GM23338 (cell line): ENCODE measurements around the gene ADCY5. TPM values are rescaled to one million over a fixed set of nuclear protein-coding genes. Genes with fewer than 3 reads are reported as not detected.

Source experiments
- ATAC-seq: fragments of 200-7000 bp; cut with Tn5 transposase; 3 replicates; pipeline ENCODE4 v1.9.1; 2020
- DNase-seq: peaks from one replicate; pipeline ENCODE4 v3.0.0-alpha.2; 2015; ENCODE audit warnings: low spot score
- H2AFZ ChIP-seq: fragments of 200-600 bp; sonication (generic); 2 replicates; pipeline ENCODE4 v1.8.0; 2016; ENCODE audit warnings: antibody characterized with exemption, mild to moderate bottlenecking, moderate library complexity
- H3F3A ChIP-seq: fragments of 200-600 bp; sonication (generic); replicated peaks from 2 replicates; pipeline ENCODE4 v1.8.0; 2017; ENCODE audit warnings: antibody characterized with exemption, mixed run types, low read depth
- H3K27ac ChIP-seq: fragments of 200-600 bp; sonication (generic); 2 replicates; pipeline ENCODE4 v1.6.1; 2016; ENCODE audit warnings: low read depth
- H3K27me3 ChIP-seq: fragments of 200-600 bp; sonication (generic); 2 replicates; pipeline ENCODE4 v1.8.0; 2016; ENCODE audit warnings: mild to moderate bottlenecking, mixed run types, moderate library complexity; ENCODE audit not compliant: insufficient read depth
- H3K36me3 ChIP-seq: fragments of 200-600 bp; sonication (generic); 2 replicates; pipeline ENCODE4 v1.8.0; 2016; ENCODE audit warnings: mild to moderate bottlenecking; ENCODE audit not compliant: insufficient read depth
- H3K4me1 ChIP-seq: fragments of 200-600 bp; sonication (generic); 2 replicates; pipeline ENCODE4 v1.8.0; 2016; ENCODE audit warnings: mild to moderate bottlenecking, moderate library complexity; ENCODE audit not compliant: insufficient read depth
- H3K4me2 ChIP-seq: fragments of 200-600 bp; sonication (generic); 2 replicates; pipeline ENCODE4 v1.7.1; 2017; ENCODE audit warnings: mixed run types
- H3K4me3 ChIP-seq: fragments of 200-600 bp; sonication (generic); 2 replicates; pipeline ENCODE4 v1.6.1; 2016; ENCODE audit warnings: mixed run types
- H3K79me2 ChIP-seq: fragments of 200-600 bp; sonication (generic); replicated peaks from 2 replicates; pipeline ENCODE4 v1.8.0; 2017; ENCODE audit warnings: mild to moderate bottlenecking; ENCODE audit not compliant: insufficient read depth
- H3K9me2 ChIP-seq: fragments of 200-600 bp; sonication (generic); 2 replicates; pipeline ENCODE4 v1.8.0; 2017; ENCODE audit not compliant: insufficient read depth
- H4K20me1 ChIP-seq: fragments of 200-600 bp; sonication (generic); replicated peaks from 2 replicates; pipeline ENCODE4 v1.8.0; 2017; ENCODE audit warnings: mild to moderate bottlenecking; ENCODE audit not compliant: insufficient read depth
- H3K27ac Mint-ChIP-seq: 2 replicates; pipeline ENCODE4 v1.8.0; 2020; ENCODE audit warnings: inconsistent platforms, mild to moderate bottlenecking, moderate library complexity, mixed read lengths
- H3K27me3 Mint-ChIP-seq: 3 replicates; pipeline ENCODE4 v1.8.0; 2022; ENCODE audit warnings: low read depth, mild to moderate bottlenecking, moderate library complexity, mixed read lengths, inconsistent platforms; ENCODE audit not compliant: insufficient read depth, poor library complexity
- H3K36me3 Mint-ChIP-seq: 3 replicates; pipeline ENCODE4 v1.8.0; 2021; ENCODE audit warnings: low read depth, mild to moderate bottlenecking, inconsistent platforms, moderate library complexity, mixed read lengths
- H3K4me1 Mint-ChIP-seq: 3 replicates; pipeline ENCODE4 v1.8.0; 2020; ENCODE audit warnings: mild to moderate bottlenecking, inconsistent platforms, mixed read lengths
- H3K4me3 Mint-ChIP-seq: 3 replicates; pipeline ENCODE4 v1.8.0; 2021; ENCODE audit warnings: moderate library complexity, mild to moderate bottlenecking, inconsistent platforms, mixed read lengths
- H3K9me3 Mint-ChIP-seq: 3 replicates; pipeline ENCODE4 v1.8.0; 2020; ENCODE audit warnings: moderate library complexity, mild to moderate bottlenecking, inconsistent platforms, mixed read lengths
- CREB1 ChIP-seq: fragments of 250-450 bp; sonication (Bioruptor Pico); IDR thresholded peaks from 2 replicates; pipeline ENCODE4 v1.5.0; 2020; ENCODE audit warnings: low read depth, mild to moderate bottlenecking, moderate library complexity
- EZH2 ChIP-seq: fragments of 200-600 bp; sonication (generic); IDR thresholded peaks from one replicate; pipeline ENCODE4 v1.8.0; 2017; ENCODE audit warnings: antibody characterized with exemption, mild to moderate bottlenecking, low read depth; ENCODE audit not compliant: unreplicated experiment
- EZH2phosphoT487 ChIP-seq: fragments of 200-600 bp; sonication (generic); IDR thresholded peaks from one replicate; pipeline ENCODE4 v1.8.1; 2018; ENCODE audit warnings: antibody characterized with exemption; ENCODE audit not compliant: unreplicated experiment
- JUNB ChIP-seq: IDR thresholded peaks from one replicate; pipeline ENCODE4 v1.6.1; 2016; ENCODE audit warnings: antibody characterized with exemption; ENCODE audit not compliant: unreplicated experiment
- NANOG ChIP-seq: IDR thresholded peaks from 2 replicates; pipeline ENCODE4 v1.6.1; 2016; ENCODE audit warnings: antibody characterized with exemption, borderline replicate concordance
- POLR2AphosphoS5 ChIP-seq: IDR thresholded peaks from 2 replicates; pipeline ENCODE4 v1.6.1; 2016; ENCODE audit warnings: antibody characterized with exemption, low read depth
- STAT1 ChIP-seq: IDR thresholded peaks from one replicate; pipeline ENCODE4 v1.6.1; 2016; ENCODE audit warnings: antibody characterized with exemption; ENCODE audit not compliant: unreplicated experiment
- ZNF114 ChIP-seq: fragments of 250-450 bp; sonication (Bioruptor Pico); IDR thresholded peaks from 2 replicates; pipeline ENCODE4 v1.5.0; 2020; ENCODE audit warnings: mild to moderate bottlenecking, moderate library complexity
- ZNF331 ChIP-seq: fragments of 250-450 bp; sonication (Bioruptor Pico); IDR thresholded peaks from 2 replicates; pipeline ENCODE4 v1.5.0; 2020; ENCODE audit warnings: low read depth, mild to moderate bottlenecking, moderate library complexity
- polyA plus RNA-seq: library from polyadenylated mRNA; unstranded; fragments of >200 nt; fragmentation: Nextera tagmentation; extraction: Ambion mirVana; gene quantifications from 2 replicates; pipeline ENCODE4 v1.2.1, GENCODE V29; 2016
- total RNA-seq: library from RNA; depleted of rRNA; stranded (reverse); fragments of >200 nt; shearing (Covaris generic); gene quantifications from 2 replicates; pipeline ENCODE4 v1.2.3, GENCODE V29; 2014
- TF ChIP-seq, protein P1 (sequence below): IDR thresholded peaks from 2 replicates; pipeline ENCODE4 v1.6.1; 2016; ENCODE audit warnings: antibody characterized with exemption
- TF ChIP-seq, protein P2 (sequence below), 2 experiments: fragments of 200-600 bp in 1 of 2; sonication (generic) in 1 of 2; conservative IDR thresholded peaks; 2 replicates each; pipeline versions ENCODE4 v1.5.1 to v1.6.1; 2016 to 2017; ENCODE audit warnings: antibody characterized with exemption in 2 of 2, low read depth in 2 of 2, mild to moderate bottlenecking in 2 of 2, moderate library complexity in 1 of 2
- TF ChIP-seq, protein P3 (sequence below): IDR thresholded peaks from one replicate; pipeline ENCODE4 v1.6.1; 2018; ENCODE audit warnings: antibody characterized with exemption; ENCODE audit not compliant: unreplicated experiment
- TF ChIP-seq, protein P4 (sequence below): fragments of 250-450 bp; sonication (Bioruptor Pico); IDR thresholded peaks from 2 replicates; pipeline ENCODE4 v1.5.0; 2020; ENCODE audit warnings: mild to moderate bottlenecking, moderate library complexity

Gene ADCY5
- total and polyA plus RNA-seq, 2 experiments from 2014 or later: 3.5 to 10.2 TPM

DNA sequence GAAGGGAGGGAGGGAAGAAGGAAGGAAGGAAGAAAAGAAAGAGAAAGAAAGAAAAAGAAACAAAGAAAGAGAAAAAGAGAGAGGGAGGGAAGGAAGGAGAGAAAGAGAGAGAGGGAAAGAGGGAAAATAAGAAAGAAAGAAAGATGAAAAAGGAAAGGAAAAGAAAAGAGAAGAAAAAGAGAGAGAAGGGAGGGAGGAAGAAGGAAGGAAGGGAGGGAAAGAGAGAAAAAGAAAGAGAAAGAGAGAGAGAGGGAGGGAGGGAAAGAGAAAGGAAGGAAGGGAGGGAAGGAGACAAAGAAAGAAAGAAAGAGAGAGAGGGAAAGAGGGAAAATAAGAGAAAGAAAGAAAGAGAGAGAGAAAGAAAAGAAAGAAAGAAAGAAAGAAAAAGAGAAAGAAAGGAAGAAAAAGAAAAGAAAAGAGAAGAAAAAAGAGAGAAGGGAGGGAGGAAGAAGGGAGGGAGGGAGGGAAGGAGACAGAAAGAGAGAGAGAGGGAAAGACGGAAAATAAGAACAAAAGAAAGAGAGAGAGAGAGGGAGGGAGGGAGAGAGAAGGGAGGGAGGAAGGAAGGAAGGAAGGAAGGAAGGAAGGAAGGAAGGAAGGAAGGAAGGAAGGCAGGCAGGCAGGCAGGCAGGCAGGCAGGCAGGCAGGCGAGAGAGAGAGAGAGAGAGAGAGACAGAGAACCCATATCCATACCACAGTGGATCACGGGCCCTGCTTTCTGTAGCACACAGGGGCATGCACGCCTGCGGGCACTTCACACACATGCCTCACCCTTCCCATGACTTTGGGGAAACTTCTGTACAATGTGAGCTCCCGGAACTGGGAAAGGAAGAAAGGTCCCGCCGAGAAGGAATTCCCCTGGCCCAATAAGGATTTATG is 52.5 kb downstream of the ADCY5 start:
- Histone ChIP-seq H3K9me2 (no peaks in the 10 kb centered on the region), H2AFZ (no peak overlapping the region), H3K4me2 (no peak overlapping the region), H3K27ac (no peak overlapping the region), H3K4me1 (no peaks in the 10 kb centered on the region; the same call in 1 of the 2 replicates), H4K20me1 (no peaks in the 10 kb centered on the region), H3K36me3 (no peaks in the 10 kb centered on the region), H3K79me2 (no peaks in the 10 kb centered on the region), H3K4me3 (no peak overlapping the region), H3F3A (no peaks in the 10 kb centered on the region), H3K27me3 (no peaks in the 10 kb centered on the region)
- no peak overlapping the region for H3K4me3 Mint-ChIP-seq
- TF ChIP-seq POLR2AphosphoS5: no peak
- no peak for TF ChIP-seq ZNF331
- TF ChIP-seq CREB1 (CRISPR knock-in tag): no peak
- TF ChIP-seq, protein P1, sequence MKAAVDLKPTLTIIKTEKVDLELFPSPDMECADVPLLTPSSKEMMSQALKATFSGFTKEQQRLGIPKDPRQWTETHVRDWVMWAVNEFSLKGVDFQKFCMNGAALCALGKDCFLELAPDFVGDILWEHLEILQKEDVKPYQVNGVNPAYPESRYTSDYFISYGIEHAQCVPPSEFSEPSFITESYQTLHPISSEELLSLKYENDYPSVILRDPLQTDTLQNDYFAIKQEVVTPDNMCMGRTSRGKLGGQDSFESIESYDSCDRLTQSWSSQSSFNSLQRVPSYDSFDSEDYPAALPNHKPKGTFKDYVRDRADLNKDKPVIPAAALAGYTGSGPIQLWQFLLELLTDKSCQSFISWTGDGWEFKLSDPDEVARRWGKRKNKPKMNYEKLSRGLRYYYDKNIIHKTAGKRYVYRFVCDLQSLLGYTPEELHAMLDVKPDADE: no peak
- TF ChIP-seq EZH2: no peak
- TF ChIP-seq ZNF114: no peak
- TF ChIP-seq, protein P2, sequence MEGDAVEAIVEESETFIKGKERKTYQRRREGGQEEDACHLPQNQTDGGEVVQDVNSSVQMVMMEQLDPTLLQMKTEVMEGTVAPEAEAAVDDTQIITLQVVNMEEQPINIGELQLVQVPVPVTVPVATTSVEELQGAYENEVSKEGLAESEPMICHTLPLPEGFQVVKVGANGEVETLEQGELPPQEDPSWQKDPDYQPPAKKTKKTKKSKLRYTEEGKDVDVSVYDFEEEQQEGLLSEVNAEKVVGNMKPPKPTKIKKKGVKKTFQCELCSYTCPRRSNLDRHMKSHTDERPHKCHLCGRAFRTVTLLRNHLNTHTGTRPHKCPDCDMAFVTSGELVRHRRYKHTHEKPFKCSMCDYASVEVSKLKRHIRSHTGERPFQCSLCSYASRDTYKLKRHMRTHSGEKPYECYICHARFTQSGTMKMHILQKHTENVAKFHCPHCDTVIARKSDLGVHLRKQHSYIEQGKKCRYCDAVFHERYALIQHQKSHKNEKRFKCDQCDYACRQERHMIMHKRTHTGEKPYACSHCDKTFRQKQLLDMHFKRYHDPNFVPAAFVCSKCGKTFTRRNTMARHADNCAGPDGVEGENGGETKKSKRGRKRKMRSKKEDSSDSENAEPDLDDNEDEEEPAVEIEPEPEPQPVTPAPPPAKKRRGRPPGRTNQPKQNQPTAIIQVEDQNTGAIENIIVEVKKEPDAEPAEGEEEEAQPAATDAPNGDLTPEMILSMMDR (conservative IDR thresholded peaks at IDR 0.05; ENCODE audit: low read depth in 2 of 2): no peak
- TF ChIP-seq, protein P3, sequence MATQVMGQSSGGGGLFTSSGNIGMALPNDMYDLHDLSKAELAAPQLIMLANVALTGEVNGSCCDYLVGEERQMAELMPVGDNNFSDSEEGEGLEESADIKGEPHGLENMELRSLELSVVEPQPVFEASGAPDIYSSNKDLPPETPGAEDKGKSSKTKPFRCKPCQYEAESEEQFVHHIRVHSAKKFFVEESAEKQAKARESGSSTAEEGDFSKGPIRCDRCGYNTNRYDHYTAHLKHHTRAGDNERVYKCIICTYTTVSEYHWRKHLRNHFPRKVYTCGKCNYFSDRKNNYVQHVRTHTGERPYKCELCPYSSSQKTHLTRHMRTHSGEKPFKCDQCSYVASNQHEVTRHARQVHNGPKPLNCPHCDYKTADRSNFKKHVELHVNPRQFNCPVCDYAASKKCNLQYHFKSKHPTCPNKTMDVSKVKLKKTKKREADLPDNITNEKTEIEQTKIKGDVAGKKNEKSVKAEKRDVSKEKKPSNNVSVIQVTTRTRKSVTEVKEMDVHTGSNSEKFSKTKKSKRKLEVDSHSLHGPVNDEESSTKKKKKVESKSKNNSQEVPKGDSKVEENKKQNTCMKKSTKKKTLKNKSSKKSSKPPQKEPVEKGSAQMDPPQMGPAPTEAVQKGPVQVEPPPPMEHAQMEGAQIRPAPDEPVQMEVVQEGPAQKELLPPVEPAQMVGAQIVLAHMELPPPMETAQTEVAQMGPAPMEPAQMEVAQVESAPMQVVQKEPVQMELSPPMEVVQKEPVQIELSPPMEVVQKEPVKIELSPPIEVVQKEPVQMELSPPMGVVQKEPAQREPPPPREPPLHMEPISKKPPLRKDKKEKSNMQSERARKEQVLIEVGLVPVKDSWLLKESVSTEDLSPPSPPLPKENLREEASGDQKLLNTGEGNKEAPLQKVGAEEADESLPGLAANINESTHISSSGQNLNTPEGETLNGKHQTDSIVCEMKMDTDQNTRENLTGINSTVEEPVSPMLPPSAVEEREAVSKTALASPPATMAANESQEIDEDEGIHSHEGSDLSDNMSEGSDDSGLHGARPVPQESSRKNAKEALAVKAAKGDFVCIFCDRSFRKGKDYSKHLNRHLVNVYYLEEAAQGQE: no peak
- TF ChIP-seq JUNB: no peak
- TF ChIP-seq STAT1: no peak
- no peak for TF ChIP-seq NANOG
- TF ChIP-seq, protein P4, sequence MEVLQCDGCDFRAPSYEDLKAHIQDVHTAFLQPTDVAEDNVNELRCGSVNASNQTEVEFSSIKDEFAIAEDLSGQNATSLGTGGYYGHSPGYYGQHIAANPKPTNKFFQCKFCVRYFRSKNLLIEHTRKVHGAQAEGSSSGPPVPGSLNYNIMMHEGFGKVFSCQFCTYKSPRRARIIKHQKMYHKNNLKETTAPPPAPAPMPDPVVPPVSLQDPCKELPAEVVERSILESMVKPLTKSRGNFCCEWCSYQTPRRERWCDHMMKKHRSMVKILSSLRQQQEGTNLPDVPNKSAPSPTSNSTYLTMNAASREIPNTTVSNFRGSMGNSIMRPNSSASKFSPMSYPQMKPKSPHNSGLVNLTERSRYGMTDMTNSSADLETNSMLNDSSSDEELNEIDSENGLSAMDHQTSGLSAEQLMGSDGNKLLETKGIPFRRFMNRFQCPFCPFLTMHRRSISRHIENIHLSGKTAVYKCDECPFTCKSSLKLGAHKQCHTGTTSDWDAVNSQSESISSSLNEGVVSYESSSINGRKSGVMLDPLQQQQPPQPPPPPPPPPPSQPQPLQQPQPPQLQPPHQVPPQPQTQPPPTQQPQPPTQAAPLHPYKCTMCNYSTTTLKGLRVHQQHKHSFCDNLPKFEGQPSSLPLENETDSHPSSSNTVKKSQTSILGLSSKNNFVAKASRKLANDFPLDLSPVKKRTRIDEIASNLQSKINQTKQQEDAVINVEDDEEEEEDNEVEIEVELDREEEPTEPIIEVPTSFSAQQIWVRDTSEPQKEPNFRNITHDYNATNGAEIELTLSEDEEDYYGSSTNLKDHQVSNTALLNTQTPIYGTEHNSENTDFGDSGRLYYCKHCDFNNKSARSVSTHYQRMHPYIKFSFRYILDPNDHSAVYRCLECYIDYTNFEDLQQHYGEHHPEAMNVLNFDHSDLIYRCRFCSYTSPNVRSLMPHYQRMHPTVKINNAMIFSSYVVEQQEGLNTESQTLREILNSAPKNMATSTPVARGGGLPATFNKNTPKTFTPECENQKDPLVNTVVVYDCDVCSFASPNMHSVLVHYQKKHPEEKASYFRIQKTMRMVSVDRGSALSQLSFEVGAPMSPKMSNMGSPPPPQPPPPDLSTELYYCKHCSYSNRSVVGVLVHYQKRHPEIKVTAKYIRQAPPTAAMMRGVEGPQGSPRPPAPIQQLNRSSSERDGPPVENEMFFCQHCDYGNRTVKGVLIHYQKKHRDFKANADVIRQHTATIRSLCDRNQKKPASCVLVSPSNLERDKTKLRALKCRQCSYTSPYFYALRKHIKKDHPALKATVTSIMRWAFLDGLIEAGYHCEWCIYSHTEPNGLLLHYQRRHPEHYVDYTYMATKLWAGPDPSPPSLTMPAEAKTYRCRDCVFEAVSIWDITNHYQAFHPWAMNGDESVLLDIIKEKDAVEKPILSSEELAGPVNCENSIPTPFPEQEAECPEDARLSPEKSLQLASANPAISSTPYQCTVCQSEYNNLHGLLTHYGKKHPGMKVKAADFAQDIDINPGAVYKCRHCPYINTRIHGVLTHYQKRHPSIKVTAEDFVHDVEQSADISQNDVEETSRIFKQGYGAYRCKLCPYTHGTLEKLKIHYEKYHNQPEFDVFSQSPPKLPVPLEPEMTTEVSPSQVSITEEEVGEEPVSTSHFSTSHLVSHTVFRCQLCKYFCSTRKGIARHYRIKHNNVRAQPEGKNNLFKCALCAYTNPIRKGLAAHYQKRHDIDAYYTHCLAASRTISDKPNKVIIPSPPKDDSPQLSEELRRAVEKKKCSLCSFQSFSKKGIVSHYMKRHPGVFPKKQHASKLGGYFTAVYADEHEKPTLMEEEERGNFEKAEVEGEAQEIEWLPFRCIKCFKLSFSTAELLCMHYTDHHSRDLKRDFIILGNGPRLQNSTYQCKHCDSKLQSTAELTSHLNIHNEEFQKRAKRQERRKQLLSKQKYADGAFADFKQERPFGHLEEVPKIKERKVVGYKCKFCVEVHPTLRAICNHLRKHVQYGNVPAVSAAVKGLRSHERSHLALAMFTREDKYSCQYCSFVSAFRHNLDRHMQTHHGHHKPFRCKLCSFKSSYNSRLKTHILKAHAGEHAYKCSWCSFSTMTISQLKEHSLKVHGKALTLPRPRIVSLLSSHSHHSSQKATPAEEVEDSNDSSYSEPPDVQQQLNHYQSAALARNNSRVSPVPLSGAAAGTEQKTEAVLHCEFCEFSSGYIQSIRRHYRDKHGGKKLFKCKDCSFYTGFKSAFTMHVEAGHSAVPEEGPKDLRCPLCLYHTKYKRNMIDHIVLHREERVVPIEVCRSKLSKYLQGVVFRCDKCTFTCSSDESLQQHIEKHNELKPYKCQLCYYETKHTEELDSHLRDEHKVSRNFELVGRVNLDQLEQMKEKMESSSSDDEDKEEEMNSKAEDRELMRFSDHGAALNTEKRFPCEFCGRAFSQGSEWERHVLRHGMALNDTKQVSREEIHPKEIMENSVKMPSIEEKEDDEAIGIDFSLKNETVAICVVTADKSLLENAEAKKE (CRISPR knock-in tag): no peak
- TF ChIP-seq EZH2phosphoT487: no peak
- H3K27ac Mint-ChIP-seq: no peak overlapping the region
- H3K36me3 Mint-ChIP-seq: no peaks in the 10 kb centered on the region
- H3K4me1 Mint-ChIP-seq: peaks cover 10% of the 10 kb centered on the region
- no peaks in the 10 kb centered on the region for H3K9me3 Mint-ChIP-seq
- peaks cover 16% of the 10 kb centered on the region for H3K27me3 Mint-ChIP-seq
- ATAC-seq: peak; percentile 47
- DNase-seq: no peak
